ENCODE results near the gene ZBTB4. TPM values are rescaled to one million over a fixed set of nuclear protein-coding genes. Genes with fewer than 3 reads are reported as not detected.
A peak's percentile ranks its signal among the peaks of the same experiment; 100 is the strongest.

ZBTB4 gene
- total and polyA plus RNA-seq, 9 of the 15 experiments (the other 6 are each of a cell fraction or from before 2014, with no cell fraction given) = 0.92 to 6.9 (median 3.3) TPM

DNA sequence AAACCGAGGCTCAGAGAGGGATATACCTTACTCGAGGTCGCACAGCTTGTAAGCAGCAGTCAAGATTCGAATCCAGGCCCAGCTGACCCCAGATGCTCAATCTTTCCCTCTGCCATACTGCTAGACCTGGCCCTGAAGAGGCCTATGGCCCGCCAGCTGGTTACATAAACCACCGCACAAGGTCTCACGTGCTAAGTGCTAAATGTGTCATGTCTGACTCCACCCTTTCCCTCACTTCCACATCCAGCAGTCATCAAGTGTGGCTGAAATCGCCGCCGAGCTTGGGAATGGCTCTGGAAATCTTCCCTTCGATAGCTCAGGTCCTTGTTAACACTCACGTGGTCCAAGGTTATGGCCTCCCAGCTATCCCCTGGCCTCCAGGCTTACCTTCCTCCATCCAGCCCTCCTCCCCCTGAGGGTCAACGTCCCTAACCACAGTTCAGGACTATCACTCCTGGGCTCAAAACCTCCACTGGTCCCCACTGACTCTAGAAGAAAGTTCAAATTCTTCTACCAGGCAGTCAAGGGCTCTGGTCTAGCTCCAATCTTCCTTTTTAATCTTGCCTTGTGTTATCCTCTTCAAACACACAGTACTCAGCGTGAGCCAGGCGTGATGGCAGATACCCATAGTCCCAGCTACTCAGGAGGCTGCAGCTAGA is 3.5 kb downstream of the ZBTB4 start (continued):
- TF ChIP-seq, protein P1, sequence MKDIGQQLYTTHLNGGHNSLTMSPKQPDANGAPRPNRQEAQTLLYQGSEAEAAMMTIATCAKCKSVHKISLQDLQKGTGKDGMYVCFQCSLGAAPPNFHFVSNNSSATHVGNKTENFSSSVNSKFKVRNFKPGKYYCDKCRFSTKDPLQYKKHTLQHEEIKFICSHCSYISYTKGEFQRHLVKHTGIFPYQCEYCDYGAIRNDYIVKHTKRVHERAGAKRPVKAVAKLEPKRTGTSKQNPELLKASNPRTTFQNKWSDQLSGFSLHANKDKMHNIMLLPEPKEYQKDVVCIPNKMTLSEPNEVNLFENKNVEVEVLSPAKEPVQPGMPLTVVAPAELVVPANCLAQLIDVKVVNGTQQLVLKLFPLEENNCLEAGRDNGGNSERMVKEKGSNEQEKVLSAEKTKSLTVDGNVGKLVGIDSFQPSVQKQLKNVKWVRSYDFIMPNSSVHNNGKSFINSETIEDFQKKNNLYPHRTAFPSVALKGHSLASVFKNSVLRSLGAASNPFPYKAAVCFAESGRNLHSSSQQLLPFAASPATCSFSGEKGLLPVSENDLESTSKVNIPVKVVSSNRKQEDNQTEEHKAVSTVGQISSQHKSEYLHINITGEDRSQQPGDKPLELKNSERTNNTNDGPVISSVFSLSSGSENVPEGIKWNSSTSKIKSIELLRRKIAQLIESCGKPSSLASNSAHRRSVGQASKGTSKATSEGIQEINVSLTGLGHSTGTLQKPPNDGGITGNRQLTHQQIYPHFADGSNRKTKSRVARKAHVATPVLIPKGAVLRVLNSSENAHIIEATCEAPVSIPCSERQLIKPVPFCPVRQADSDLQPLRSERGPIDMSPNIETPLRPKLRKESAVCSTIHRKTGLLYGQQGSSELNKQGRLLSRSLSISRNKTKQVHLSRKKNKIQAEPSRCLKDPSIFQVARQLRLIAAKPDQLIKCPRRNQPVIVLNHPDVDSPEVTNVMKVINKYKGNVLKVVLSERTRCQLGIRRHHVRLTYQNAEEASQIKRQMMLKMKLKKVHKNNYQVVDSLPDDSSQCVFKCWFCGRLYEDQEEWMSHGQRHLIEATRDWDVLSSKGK (CRISPR knock-in tag; IDR thresholded peaks at IDR 0.05) = no peak
- TF ChIP-seq ZNF311 (CRISPR knock-in tag; IDR thresholded peaks at IDR 0.05) = no peak
- TF ChIP-seq TRIM25 (IDR thresholded peaks at IDR 0.05; ENCODE audit: borderline replicate concordance) = no peak
- no peak for TF ChIP-seq MCM2 (IDR thresholded peaks at IDR 0.05; ENCODE audit: low read depth)
- TF ChIP-seq U2AF1 (optimal IDR thresholded peaks at IDR 0.05; ENCODE audit: low read depth, low read length) = no peak
- peak; percentile 85 for TF ChIP-seq DPF2 (IDR thresholded peaks at IDR 0.05)
- TF ChIP-seq ZNF384 (IDR thresholded peaks at IDR 0.05; ENCODE audit: low read depth, low read length) = no peak
- no peak for TF ChIP-seq ZNF282 (CRISPR knock-in tag; IDR thresholded peaks at IDR 0.05)
- no peak for TF ChIP-seq TCF7L2 (IDR thresholded peaks at IDR 0.05; ENCODE audit: low read depth, low read length)
- TF ChIP-seq TSC22D4 (tag; IDR thresholded peaks at IDR 0.05) = no peak
- no peak for TF ChIP-seq ARNT (IDR thresholded peaks at IDR 0.05)
- TF ChIP-seq RFX1 (IDR thresholded peaks at IDR 0.05) = no peak
- no peak for TF ChIP-seq GATAD2A (IDR thresholded peaks at IDR 0.05)
- TF ChIP-seq FOXO4 (CRISPR knock-in tag; IDR thresholded peaks at IDR 0.05) = no peak
- TF ChIP-seq CTCFL (IDR thresholded peaks at IDR 0.05; ENCODE audit: borderline replicate concordance, insufficient read depth, low read depth, low read length, poor library complexity, severe bottlenecking) = no peak
- TF ChIP-seq CCAR2 (IDR thresholded peaks at IDR 0.05; ENCODE audit: low read depth, low read length) = no peak
- 0 out of 2 replicates have a peak, but pooled peaks have one; percentile 27 for TF ChIP-seq NFIC (IDR thresholded peaks at IDR 0.05)
- no peak for TF ChIP-seq BRF1 (IDR thresholded peaks at IDR 0.05; ENCODE audit: borderline replicate concordance, extremely low read depth, insufficient read length)
- TF ChIP-seq ZNF133 (CRISPR knock-in tag; IDR thresholded peaks at IDR 0.05) = no peak
- TF ChIP-seq ZNF224 (CRISPR knock-in tag; IDR thresholded peaks at IDR 0.05) = no peak
- no peak for TF ChIP-seq ATF1 (CRISPR knock-in tag; IDR thresholded peaks at IDR 0.05)
- 0 out of 2 replicates have a peak, but pooled peaks have one; percentile 30 for TF ChIP-seq ATF1 (tag; IDR thresholded peaks at IDR 0.05)
- TF ChIP-seq BACH1 (tag; IDR thresholded peaks at IDR 0.05) = no peak
